ENCODE measurements around the gene ZNF277.
A peak's percentile ranks its signal among the peaks of the same experiment; 100 is the strongest.

ZNF277 gene

GRCh38 chr7:112272921-112273561 lies 66.5 kb downstream of the ZNF277 start:
- DNase-seq (ENCODE audit: low spot score): no peak

GRCh38 chr7:112279042-112279441 lies 72.5 kb downstream of the ZNF277 start:
- Histone ChIP-seq H3K4me3 (ENCODE audit: severe bottlenecking) (no peak overlapping the region), H3K27me3 (ENCODE audit: insufficient read depth, poor library complexity, severe bottlenecking) (no peaks in the 10 kb centered on the region), H3K9me3 (ENCODE audit: severe bottlenecking) (no peaks in the 10 kb centered on the region), H3K4me1 (ENCODE audit: insufficient read depth, poor library complexity, severe bottlenecking) (no peaks in the 10 kb centered on the region), H3K27ac (ENCODE audit: poor library complexity, severe bottlenecking) (no peak overlapping the region), H3K36me3 (ENCODE audit: low read depth) (no peaks in the 10 kb centered on the region)
- ATAC-seq (ENCODE audit: low read depth): no peak
- no peak for TF ChIP-seq CTCF (IDR thresholded peaks at IDR 0.05; ENCODE audit: poor library complexity, severe bottlenecking)
- no peak for DNase-seq (ENCODE audit: low spot score)

More at GRCh38 chr7:112272921-112273561, 66.5 kb downstream of the ZNF277 start:
- ATAC-seq (ENCODE audit: low read depth): peak; percentile 27; the same call in 1 of the 3 replicates
- Histone ChIP-seq H3K27ac (ENCODE audit: poor library complexity, severe bottlenecking) (no peak overlapping the region), H3K27me3 (ENCODE audit: insufficient read depth, poor library complexity, severe bottlenecking) (no peaks in the 10 kb centered on the region), H3K4me3 (ENCODE audit: severe bottlenecking) (no peak overlapping the region), H3K36me3 (ENCODE audit: low read depth) (no peaks in the 10 kb centered on the region), H3K4me1 (ENCODE audit: insufficient read depth, poor library complexity, severe bottlenecking) (no peaks in the 10 kb centered on the region), H3K9me3 (ENCODE audit: severe bottlenecking) (no peaks in the 10 kb centered on the region)
- TF ChIP-seq CTCF (IDR thresholded peaks at IDR 0.05; ENCODE audit: poor library complexity, severe bottlenecking): no peak

GRCh38 chr7:112280267-112280666 lies 73.8 kb downstream of the ZNF277 start:
- ATAC-seq (ENCODE audit: low read depth) (no peak), DNase-seq (ENCODE audit: low spot score) (no peak)
- no peak for TF ChIP-seq CTCF (IDR thresholded peaks at IDR 0.05; ENCODE audit: poor library complexity, severe bottlenecking)
- H3K27ac ChIP-seq (ENCODE audit: poor library complexity, severe bottlenecking): no peak overlapping the region
- no peaks in the 10 kb centered on the region for H3K9me3 ChIP-seq (ENCODE audit: severe bottlenecking)
- no peaks in the 10 kb centered on the region for H3K27me3 ChIP-seq (ENCODE audit: insufficient read depth, poor library complexity, severe bottlenecking)
- no peaks in the 10 kb centered on the region for H3K36me3 ChIP-seq (ENCODE audit: low read depth)
- no peaks in the 10 kb centered on the region for H3K4me1 ChIP-seq (ENCODE audit: insufficient read depth, poor library complexity, severe bottlenecking)
- no peak overlapping the region for H3K4me3 ChIP-seq (ENCODE audit: severe bottlenecking)

GRCh38 chr7:112282476-112283188 lies 76.1 kb downstream of the ZNF277 start:
- Histone ChIP-seq H3K36me3 (ENCODE audit: low read depth) (no peaks in the 10 kb centered on the region), H3K27ac (ENCODE audit: poor library complexity, severe bottlenecking) (no peak overlapping the region), H3K9me3 (ENCODE audit: severe bottlenecking) (no peaks in the 10 kb centered on the region), H3K4me1 (ENCODE audit: insufficient read depth, poor library complexity, severe bottlenecking) (no peaks in the 10 kb centered on the region), H3K4me3 (ENCODE audit: severe bottlenecking) (no peak overlapping the region), H3K27me3 (ENCODE audit: insufficient read depth, poor library complexity, severe bottlenecking) (no peaks in the 10 kb centered on the region)
- ATAC-seq (ENCODE audit: low read depth) (no peak), DNase-seq (ENCODE audit: low spot score) (no peak)
- TF ChIP-seq CTCF (IDR thresholded peaks at IDR 0.05; ENCODE audit: poor library complexity, severe bottlenecking): no peak
